Measurements from ENCODE around the gene NFIB. TPM values are rescaled to one million over a fixed set of nuclear protein-coding genes. Genes with fewer than 3 reads are reported as not detected.

The NFIB gene
- total RNA-seq, 6 experiments from 2014 or later, result 0.69 to 6.2 (median 4.4) TPM

GRCh38 chr9:14238518-14238917 lies 75.4 kb downstream of the NFIB start:
- H3K27ac Mint-ChIP-seq, result no peak overlapping the region
- no peaks in the 10 kb centered on the region for H3K9me3 Mint-ChIP-seq
- DNase-seq, result no peak
- H3K27me3 Mint-ChIP-seq (ENCODE audit: insufficient read depth), result peaks cover 2% of the 10 kb centered on the region; the same call in 1 of the 2 replicates
- H3K4me3 Mint-ChIP-seq, result no peak overlapping the region
- H3K36me3 Mint-ChIP-seq (ENCODE audit: low read depth), result no peaks in the 10 kb centered on the region
- no peak for TF ChIP-seq CTCF (IDR thresholded peaks at IDR 0.05)
- H3K4me1 Mint-ChIP-seq (ENCODE audit: low read depth), result peaks cover 20% of the 10 kb centered on the region

- peaks cover 20% of the 10 kb centered on the region for H3K4me1 Mint-ChIP-seq (ENCODE audit: low read depth)
- H3K4me3 Mint-ChIP-seq, result no peak overlapping the region
- no peak for TF ChIP-seq CTCF (IDR thresholded peaks at IDR 0.05)
- H3K27me3 Mint-ChIP-seq (ENCODE audit: insufficient read depth), result peaks cover 2% of the 10 kb centered on the region; the same call in 1 of the 2 replicates
- DNase-seq, result no peak
- H3K36me3 Mint-ChIP-seq (ENCODE audit: low read depth), result no peaks in the 10 kb centered on the region
- H3K9me3 Mint-ChIP-seq, result no peaks in the 10 kb centered on the region
- 0 out of 2 replicates have a peak overlapping the region, but pooled peaks have one; percentile 4 for H3K27ac Mint-ChIP-seq
Observed at GRCh38 chr9:14238079-14238478, 75.9 kb downstream of the NFIB start.

GRCh38 chr9:14236591-14236990 lies 77.3 kb downstream of the NFIB start:
- Mint-ChIP-seq H3K27ac (no peak overlapping the region), H3K9me3 (no peaks in the 10 kb centered on the region), H3K4me3 (no peak overlapping the region), H3K4me1 (ENCODE audit: low read depth) (peaks cover 20% of the 10 kb centered on the region), H3K27me3 (ENCODE audit: insufficient read depth) (peaks cover 2% of the 10 kb centered on the region; the same call in 1 of the 2 replicates), H3K36me3 (ENCODE audit: low read depth) (no peaks in the 10 kb centered on the region)
- no peak for TF ChIP-seq CTCF (IDR thresholded peaks at IDR 0.05)
- DNase-seq, result no peak

- Mint-ChIP-seq H3K4me3 (no peak overlapping the region), H3K36me3 (ENCODE audit: low read depth) (no peaks in the 10 kb centered on the region), H3K4me1 (ENCODE audit: low read depth) (peaks cover under 1% of the 10 kb centered on the region; the same call in 1 of the 2 replicates), H3K27ac (no peak overlapping the region), H3K9me3 (no peaks in the 10 kb centered on the region), H3K27me3 (ENCODE audit: insufficient read depth) (peaks cover 2% of the 10 kb centered on the region; the same call in 1 of the 2 replicates)
- TF ChIP-seq CTCF (IDR thresholded peaks at IDR 0.05), result no peak
- DNase-seq, result no peak
Observed at GRCh38 chr9:14232111-14232510, 81.8 kb downstream of the NFIB start.

GRCh38 chr9:14231196-14231990 lies 82.5 kb downstream of the NFIB start:
- Mint-ChIP-seq H3K9me3 (no peaks in the 10 kb centered on the region), H3K4me3 (no peak overlapping the region), H3K27me3 (ENCODE audit: insufficient read depth) (peaks cover 2% of the 10 kb centered on the region; the same call in 1 of the 2 replicates), H3K27ac (no peak overlapping the region), H3K4me1 (ENCODE audit: low read depth) (no peaks in the 10 kb centered on the region), H3K36me3 (ENCODE audit: low read depth) (no peaks in the 10 kb centered on the region)
- TF ChIP-seq CTCF (IDR thresholded peaks at IDR 0.05), result no peak
- DNase-seq, result no peak

Data from HFFc6 (cell line).